Epithelial cell of prostate (primary cell): ENCODE data around the gene LGALS3BP.

Experiments used
- DNase-seq: peaks from one replicate; pipeline ENCODE4 v3.0.0-alpha.2; 2011; ENCODE audit warnings: low read depth, low spot score
- H3K27ac ChIP-seq: fragments of 450-650 bp; 2 replicates; pipeline ENCODE4 v1.5.1; 2017; ENCODE audit warnings: mild to moderate bottlenecking

Gene LGALS3BP

GRCh38 chr17:78986649-78987328 is 7.1 kb upstream of the LGALS3BP start:
- peak overlapping the region; percentile 79 for H3K27ac ChIP-seq
- no peak for DNase-seq

GRCh38 chr17:78986048-78986648 is 6.4 kb upstream of the LGALS3BP start:
- peak overlapping the region; percentile 79 for H3K27ac ChIP-seq
- no peak for DNase-seq

DNA sequence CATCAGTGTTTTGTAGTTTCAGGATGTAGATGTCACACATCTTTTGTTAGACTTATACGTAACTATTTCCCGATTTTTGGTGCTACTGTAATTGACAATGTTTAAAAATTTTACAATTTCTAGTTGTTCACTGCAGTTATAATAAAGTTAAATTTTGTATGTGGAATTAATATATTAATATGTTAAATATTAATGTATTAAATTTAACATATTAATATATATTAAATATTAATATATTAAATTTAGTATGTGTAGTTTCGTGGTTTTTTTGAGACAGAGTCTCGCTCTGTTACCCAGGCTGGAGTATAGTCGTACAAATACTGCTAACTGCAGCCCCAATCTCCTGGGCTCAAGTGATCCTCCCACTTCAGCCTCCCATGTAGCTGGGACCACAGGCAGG is 5.7 kb upstream of the LGALS3BP start:
- no peak overlapping the region for H3K27ac ChIP-seq
- DNase-seq, result no peak

- DNase-seq, result no peak
Observed at GRCh38 chr17:78981010-78981888, 1.5 kb upstream of the LGALS3BP start.

DNA sequence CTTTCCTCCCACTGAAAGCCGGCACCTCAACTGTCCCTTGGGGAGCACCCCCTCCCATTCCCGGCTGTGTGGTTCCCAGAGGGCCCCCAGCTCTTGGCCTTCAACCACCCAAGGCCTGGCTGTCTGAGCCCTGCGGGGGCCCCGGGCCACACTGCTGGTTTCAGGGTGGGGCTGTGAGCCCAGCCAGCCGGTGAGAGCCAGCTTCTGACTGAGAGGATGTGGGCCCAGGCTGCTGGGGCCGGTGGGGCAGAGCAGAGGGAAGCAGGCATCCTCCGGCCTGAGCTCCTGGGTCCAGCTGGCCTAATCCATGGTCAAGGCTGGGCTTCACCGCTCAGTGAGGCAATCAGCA is 875 bp upstream of the LGALS3BP start:
- H3K27ac ChIP-seq, result no peak overlapping the region
- DNase-seq, result no peak

More at GRCh38 chr17:78981010-78981888, 1.5 kb upstream of the LGALS3BP start:
- H3K27ac ChIP-seq, result no peak overlapping the region

DNA sequence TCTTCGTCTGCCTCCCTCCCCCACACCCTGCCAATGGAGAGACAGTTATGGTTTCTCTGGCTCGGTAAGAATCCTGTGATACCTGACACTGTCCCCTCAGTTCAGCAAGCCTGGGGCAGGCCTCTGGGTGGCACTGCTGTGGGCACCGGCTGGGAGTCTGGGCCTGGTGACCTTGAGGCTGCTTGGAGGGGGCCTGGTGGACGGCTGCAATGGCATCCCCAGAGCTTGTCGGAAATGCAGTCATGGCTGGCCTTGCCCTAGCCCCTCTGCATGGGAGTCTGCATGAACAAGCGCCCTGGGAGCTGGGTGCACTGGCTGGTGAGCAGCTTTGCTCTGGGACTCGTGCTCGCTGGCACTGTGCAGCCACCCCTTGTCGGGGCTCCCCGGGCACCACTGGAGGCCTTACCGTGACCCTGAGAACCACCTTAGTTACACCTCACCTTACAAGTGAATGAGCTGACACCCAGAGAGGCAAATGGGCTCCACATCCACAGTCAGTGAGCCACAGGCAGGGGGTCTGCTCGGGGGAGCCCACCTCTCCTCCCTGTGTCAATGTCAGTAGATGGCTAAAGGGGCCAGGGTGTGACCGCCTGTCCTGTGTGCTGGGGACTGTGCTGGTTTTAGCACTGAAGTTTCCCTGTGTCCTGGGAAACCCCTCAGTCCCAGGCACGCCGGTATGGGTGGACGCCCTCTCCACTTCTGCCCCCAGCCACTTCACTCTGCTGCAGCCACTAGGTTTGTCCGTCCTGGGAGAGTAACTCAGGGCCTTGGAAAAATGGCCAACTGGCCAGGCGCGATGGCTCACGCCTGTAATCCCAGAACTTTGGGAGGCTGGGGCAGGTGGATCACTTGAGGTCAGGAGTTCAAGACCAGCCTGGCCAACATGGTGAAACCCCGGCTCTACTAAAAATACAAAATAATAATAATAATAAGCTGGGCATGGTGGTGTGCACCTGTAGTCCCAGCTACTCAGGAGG is 1.4 kb downstream of the LGALS3BP start:
- no peak for DNase-seq
- no peak overlapping the region for H3K27ac ChIP-seq

- no peak overlapping the region for H3K27ac ChIP-seq
- no peak for DNase-seq
Observed at GRCh38 chr17:78977681-78977943, 2.1 kb downstream of the LGALS3BP start.

DNA sequence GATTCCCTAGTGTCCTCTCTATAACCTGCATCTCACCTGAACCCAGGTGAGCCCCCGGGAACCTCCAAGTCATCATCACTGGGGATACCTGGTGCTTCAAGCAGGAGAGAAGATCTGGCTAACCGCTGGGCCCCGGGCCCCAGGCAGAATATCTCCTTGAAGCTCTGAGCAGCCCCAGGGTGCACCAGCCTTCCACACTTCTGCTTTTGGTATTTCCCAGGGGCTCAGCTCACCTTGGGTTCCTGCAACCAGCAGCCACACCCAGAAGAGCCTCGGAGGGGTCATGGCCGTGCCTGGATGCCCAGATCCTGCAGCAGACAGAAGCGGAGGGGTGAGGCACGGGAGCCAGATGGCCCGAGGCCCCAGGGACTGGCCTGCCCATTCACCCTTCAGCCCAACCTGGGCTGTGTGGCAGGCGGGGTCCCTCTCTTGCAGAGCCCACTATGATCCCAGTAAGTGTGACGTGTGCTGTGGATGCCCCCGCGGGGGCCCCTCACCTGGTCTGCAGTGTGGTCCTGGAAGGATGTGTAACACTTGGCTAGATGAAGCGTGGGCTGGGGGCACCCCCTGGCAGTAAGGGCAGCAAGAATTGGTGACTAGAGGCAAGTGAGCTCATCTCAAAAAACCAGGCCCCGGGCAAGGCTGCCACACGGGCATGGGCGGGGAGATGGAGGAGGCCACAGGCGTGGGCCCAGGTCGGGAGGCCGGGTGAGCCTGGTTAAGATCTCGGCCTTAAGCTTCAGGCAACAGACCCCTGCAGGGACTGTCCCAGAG is 2.6 kb downstream of the LGALS3BP start:
- H3K27ac ChIP-seq, result peak overlapping the region; percentile 90
- no peak for DNase-seq

DNA sequence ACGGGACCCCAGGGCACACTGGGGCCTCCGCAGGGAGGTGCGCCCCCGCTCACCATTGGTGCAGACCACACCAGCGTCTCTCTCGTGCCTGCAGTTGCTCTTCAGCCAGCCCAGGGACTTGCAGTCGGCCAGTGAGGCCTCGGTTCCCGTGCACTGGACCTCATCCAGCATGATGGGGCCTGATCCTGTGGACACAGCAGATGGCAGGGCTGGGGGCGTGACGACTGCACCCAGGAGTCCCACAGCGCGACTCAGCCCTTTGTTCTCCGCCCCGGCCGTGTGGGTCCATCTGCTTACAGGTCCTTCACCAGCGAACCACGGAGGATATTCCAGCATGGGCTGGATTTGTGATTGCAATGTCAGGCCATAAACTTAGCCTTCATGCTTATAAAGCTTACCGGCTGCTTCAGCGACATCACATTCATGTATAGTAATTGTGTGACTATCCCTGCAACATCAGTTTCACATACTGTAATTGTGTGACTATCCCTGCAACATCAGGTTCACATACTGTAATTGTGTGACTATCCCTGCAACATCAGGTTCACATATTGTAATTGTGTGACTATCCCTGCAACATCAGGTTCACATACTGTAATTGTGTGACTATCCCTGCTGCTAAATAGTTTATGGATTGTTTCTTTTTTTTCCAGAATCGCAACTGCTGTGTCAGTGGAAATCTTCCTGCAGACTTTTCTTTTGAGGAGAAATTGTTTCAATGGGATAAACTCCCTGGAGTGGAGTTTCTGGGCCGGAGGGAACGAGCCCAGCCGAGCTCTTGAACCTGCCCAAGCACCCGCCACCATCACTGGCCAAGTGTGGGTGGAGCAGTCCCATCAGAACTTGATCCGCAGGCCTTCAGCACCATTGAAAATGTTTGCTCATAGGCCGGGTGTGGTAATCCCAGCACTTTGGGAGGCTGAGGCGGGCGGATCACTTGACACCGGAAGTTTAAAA is 4.8 kb downstream of the LGALS3BP start:
- DNase-seq, result no peak
- peak overlapping the region; percentile 90 for H3K27ac ChIP-seq

DNA sequence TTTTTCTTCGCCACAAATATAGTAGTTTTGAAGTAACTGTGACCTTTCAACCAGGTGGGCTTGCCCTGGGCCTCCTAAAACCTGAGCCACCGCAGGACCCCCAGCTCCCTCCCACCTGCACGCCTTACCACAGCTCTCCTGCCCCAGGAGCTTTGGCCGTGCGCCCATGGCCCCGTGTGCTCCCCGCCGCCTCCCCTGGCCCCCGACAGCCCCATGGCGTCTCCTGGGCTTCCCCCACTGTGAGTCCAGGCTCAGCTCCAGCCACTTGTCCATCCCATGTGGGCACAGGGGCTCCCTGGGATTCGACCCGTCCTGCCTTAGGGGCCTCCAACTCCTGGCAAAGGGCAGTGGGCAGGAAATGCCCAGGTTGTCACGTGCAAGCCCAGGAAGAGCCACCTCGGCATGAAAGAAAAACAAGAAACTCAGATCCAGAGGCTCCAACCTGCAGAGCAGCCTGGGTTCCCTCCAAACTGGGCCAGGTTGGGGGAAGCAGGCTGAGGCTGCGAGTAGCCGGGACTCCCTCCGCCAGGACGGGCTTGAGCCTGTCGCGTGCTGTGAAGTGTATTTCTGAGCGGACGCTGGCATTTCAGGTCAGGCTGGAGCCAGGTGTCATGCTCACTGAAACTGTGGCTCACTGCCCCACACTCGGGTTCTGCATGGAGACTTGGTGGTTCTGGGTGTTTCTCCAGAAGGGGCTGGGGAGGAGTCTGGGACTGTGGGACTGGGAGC is 5.8 kb downstream of the LGALS3BP start:
- no peak for DNase-seq
- peak overlapping the region; percentile 90 for H3K27ac ChIP-seq

DNA sequence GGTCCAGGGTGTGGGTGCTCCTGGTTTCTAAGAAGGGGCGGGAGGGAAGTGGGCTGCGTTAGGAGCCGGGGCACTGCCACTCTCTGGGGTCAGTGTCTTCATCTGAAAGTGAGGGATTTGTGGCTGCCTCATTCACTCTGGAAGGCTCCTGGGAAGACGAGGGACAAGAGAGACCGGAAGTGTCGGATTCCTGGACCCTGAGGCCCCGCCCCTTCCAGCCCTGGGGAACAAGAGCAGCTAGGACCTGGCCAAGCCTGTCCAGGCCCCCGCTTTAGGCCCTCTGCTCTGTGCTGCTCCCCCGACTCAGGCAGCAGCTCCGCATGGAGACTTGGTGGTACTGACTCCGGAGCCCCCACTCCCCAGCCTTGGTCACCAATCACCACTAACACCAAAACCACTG is 6.5 kb downstream of the LGALS3BP start:
- DNase-seq, result no peak
- no peak overlapping the region for H3K27ac ChIP-seq

DNA sequence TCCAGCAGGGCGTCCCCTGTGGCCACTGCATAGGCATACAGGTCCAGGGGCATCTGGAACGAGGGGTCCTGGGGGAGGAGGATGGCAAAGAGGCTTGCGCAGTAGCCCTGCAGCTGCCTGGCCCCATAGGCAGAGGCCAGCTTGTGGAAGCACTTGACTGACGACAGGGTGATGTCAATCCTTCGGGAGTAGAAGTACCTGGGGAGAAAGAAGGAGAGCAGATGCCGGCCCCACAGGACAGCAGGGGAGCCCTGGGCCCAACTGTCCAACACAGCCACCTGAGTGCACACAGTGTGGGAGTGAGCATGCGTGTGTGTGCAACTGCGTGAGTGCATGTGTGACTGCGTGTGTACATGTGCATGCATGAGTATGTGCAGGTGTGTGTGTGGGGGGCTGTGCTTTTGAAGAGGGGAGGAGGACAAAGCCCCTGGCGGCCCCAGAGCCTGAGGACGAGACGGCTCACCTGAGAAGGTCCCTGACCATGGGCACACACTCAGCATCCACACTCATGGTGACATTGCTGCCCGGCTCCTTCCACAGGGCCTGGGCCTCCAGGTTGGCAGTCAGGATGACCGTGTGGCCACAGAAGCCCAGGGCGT is 7.1 kb downstream of the LGALS3BP start:
- H3K27ac ChIP-seq, result no peak overlapping the region
- no peak for DNase-seq

DNA sequence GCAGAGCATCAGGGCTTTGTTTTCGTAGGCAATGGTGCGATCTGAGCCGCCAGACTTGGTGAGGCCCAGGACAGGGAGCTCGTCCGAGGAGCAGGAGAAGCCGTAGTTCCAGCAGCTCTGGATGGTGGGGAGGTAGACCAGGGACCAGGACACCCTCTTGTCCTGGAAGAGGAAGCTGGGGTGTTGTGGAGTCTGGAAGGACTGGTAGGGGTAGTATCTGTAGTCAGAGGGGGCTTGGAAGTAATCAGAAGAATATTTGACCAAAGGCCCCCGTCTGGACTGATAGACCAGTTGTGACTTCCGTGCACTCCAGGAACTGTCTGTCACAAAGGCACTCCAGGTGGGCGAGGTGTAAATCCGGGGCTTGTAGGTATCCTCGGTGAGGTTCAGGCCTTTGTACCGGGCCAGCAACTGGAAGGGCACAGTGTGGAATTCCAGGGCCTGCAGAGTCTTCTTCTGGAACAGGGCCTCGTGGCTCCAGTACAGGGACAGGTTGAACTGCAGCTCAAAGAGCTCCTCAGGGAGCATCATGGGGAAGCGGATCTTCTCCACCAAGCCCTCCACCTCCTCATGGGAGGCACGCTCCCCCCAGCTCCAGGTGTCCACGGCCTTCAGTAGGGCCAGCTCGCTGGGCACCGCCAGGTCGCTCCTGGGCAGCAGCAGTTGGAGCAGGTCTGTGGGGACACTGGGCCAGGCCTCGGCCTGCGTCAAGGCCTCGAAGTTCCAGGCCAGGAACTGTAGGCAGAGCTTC is 7.8 kb downstream of the LGALS3BP start:
- DNase-seq, result no peak

DNA sequence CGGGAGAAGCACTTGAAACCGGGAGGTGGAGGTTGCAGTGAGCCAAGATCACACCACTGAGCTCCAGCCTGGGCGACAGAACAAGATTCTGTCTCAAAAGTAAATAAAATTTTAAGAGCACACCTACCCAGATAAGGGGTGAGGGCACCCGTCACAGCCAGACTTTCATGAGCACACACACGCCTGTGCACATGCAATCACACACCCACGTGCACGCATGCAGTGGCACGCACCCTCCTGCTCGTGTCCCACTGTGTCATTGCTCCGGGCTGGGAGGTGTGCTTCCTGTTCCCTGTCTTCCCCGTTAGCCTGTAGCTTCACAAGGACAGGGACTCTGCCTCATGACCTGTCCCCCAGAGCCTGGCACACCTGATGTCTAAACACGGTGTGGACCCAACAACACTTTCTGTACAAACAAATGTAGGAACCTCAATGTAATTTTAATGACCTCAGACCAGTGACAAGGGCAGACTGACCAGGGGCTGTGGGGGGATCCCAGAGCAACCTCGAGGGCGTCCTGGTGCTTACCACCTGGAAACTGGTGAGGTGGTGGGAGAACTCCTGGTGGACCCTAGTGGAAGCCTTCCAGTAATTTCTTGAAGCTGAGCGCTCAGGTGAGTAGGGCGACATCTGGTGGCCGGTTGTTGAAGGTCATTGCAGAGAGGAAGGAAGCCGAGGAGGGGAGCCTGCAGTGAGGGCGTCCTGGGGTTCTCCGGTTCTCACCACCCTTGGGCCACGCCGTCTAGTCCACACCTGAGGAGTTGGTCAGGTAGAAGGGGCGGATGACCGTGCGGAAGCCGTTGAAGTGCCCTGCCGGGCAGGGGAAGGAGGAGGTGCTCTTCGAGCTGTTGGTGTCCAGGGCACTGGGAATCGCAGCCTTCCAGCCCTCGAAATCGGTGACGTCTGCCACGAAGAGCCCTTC is 8.6 kb downstream of the LGALS3BP start:
- H3K27ac ChIP-seq, result no peak overlapping the region

More for the DNA sequence above, 7.8 kb downstream of the LGALS3BP start:
- no peak overlapping the region for H3K27ac ChIP-seq

GRCh38 chr17:78969865-78970264 is 9.9 kb downstream of the LGALS3BP start:
- no peak for DNase-seq
- no peak overlapping the region for H3K27ac ChIP-seq

More for the DNA sequence above, 8.6 kb downstream of the LGALS3BP start:
- no peak for DNase-seq
